GM19328 (cell line): ENCODE results near the gene LGALS3.

Experiments
- ATAC-seq: cut with Tn5 transposase; IDR thresholded peaks from one replicate; pipeline ENCODE4 v1.9.1; 2021; ENCODE audit warnings: mild to moderate bottlenecking, moderate library complexity; ENCODE audit not compliant: unreplicated experiment

Gene LGALS3

DNA sequence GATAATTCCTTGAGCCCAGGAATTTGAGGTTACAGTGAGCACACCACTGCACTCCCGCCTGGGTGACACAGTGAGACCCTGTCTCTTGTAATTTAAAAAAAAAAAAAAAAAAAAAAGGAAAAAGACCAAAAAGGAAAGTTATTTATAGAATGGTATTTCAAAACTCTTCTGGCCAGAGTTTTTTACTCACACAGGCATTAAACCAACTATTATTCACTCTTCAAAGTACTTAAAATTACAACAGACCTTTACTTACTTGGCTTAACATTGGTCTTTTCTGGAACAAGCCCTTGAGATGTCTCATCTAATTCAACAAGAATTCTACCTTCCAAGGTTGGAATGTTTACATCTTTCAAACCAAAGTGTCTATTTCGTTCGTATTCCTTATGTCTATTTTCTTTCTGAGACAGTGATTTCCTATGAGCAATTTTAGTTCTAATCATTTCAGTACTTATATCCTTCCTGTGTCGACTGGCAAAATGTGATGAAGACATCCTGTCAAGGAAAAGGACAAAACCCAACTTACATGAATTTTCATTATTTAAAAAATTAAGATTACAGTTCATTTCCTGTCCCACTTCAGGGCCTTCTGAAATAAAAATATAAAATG, 59.7 kb downstream of the LGALS3 start:
- no peak for ATAC-seq

DNA sequence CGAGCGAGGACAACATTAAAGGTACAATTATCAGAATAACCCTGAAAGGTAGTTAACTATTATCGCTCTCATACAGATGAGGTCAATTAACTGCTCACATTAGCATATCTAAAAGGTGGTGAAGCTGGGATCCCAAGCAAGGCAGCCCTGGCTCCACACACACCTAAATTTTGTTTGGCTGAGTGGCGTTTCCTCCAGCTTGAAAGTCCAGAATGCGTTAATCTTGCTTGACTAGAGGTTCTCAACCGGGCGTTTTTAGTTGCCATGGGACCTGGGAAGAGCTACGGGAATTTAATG, 61.8 kb downstream of the LGALS3 start:
- ATAC-seq = no peak

DNA sequence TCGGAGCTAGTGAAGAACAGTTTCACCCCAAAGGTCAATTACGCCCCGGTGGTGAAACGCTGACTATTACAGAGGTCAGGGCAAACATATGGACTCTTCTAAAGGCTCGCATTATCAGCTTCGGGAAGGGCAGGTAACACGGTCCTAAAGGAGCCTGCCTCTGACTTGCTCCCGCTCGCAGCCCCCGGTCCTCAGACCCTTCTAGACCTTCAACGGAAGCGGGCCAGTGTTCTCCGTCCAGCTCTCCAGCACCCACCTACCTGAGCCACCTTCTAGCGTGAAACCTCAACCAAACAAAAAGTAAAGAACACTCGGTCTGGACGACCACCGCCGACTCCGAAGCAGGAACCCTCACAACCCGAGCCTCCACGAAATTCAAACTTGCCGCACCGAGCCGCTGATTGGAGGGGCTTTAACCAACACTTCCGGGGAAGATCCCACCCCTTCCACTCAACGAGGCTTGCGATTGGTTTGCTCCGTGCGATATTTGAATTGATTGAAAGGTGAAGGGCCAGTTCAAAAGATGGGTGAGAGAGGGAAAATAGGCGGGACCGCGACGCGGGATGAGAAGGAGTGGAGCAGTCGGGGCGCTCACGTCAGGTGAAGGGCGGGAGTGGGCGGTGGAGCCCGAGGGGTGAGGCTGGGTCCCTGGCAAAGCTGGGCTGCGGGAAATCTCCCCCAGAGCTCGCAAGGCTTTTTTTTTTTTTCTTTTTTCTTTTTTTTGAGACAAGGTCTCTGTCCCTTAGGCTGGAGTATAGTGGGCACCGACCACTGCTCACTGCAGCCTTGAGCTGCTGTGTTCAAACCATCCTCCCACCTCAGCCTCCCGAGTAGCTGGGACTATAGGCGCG, 62.4 kb downstream of the LGALS3 start, which contains the start of gene DLGAP5:
DLGAP5 (minus strand) TSS at position 383 of the 851 bp plus-strand sequence. CDS start 2,406 bp downstream, outside the sequence.
- peak; percentile 98 for ATAC-seq

DNA sequence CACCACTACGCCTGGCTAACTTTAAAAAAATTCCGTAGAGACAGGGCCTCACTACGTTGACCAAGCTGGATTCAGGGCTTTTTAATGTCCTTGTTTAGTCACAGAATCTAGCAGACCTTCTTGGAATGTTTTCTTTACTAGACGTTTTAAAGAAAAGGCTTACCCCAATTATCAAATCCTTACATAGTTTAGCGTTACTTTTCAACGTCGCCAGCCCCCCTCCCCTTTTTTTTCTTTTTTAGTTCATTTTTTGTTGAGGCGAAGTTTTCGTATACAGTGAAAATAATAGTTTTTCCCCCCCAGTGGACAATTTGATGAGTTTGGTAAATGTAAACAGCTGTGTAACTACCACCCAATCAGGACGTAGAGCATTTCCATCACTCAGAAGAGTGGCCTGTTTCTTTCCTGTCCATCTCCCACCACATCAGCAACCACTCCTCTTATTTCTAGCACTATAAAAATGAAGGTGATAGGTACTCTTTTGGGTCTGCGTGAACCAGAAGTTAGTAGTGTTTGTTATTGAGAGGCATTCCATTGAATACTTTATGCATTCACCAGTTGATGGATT, 63.1 kb downstream of the LGALS3 start:
- no peak for ATAC-seq

DNA sequence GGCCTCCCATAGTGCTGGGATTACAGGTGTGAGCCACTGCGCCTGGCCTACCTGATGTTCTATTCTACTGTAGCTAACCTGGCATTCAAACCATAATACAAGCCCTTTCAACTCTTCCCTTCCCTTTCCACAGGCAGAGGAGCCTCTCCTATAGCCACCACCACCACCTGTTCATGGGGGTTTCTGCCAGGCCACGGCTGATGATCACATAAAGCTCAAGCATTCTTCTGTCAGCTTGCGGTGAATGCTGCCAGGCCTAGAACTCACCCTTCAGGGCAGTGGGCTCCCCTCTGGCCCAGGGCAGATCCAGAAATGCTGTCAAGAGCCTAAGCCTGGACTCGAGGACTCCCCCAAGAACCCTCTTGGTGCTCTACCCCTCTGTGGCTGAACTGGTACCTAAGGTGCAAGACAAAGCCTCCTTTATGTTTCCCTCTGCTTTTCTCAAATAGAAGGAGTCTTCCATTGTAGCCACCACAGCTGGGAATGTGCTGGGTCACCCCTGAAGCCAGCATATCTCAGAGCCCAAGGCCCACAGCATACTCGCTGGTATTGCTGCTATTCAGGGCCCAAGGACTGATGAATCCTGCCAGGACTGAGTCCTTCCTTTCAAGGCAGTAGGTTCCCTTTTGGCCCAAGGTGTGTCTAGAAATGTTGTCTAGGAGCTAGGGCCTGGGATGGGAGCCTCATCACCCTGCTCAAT, 65.8 kb downstream of the LGALS3 start:
- ATAC-seq = no peak
